GM18873 (cell line): ENCODE results near the gene RNF212.
"Not testable (repeated sequence)": the region's sequence is repeated elsewhere in the genome, so short reads cannot be mapped to it uniquely, and the experiment has no call there.

ENCODE experiments used
- ATAC-seq: cut with Tn5 transposase; IDR thresholded peaks from one replicate; pipeline ENCODE4 v1.9.1; 2021; ENCODE audit warnings: mild to moderate bottlenecking, moderate library complexity, moderate number of reproducible peaks; ENCODE audit not compliant: unreplicated experiment, low FRiP score

Gene RNF212

GRCh38 chr4:1050486-1051213, 62.7 kb downstream of the RNF212 start:
- no peak for ATAC-seq

GRCh38 chr4:1049591-1049905, 63.8 kb downstream of the RNF212 start:
- no peak for ATAC-seq

GRCh38 chr4:1048773-1049590, 64.4 kb downstream of the RNF212 start:
- no peak for ATAC-seq

- ATAC-seq: no peak
Measured at GRCh38 chr4:1047976-1048772, 65.2 kb downstream of the RNF212 start.

- ATAC-seq: no peak
Measured at GRCh38 chr4:1047106-1047975, 66.0 kb downstream of the RNF212 start.

GRCh38 chr4:1046581-1047011, 66.8 kb downstream of the RNF212 start:
- not testable (repeated sequence) for ATAC-seq

GRCh38 chr4:1045595-1046201, 67.7 kb downstream of the RNF212 start:
- no peak for ATAC-seq

- ATAC-seq: no peak
Measured at GRCh38 chr4:1045193-1045594, 68.2 kb downstream of the RNF212 start.

GRCh38 chr4:1044469-1045192, 68.7 kb downstream of the RNF212 start:
- no peak for ATAC-seq

GRCh38 chr4:1043651-1044468, 69.5 kb downstream of the RNF212 start:
- no peak for ATAC-seq

GRCh38 chr4:1043162-1043561, 70.2 kb downstream of the RNF212 start:
- ATAC-seq: no peak

GRCh38 chr4:1042352-1043055, 70.9 kb downstream of the RNF212 start:
- no peak for ATAC-seq

GRCh38 chr4:1041936-1042330, 71.4 kb downstream of the RNF212 start:
- ATAC-seq: no peak

- ATAC-seq: no peak
Measured at GRCh38 chr4:1041147-1041935, 72.0 kb downstream of the RNF212 start.

GRCh38 chr4:1040344-1041146, 72.8 kb downstream of the RNF212 start:
- no peak for ATAC-seq
